ENCODE results near the gene PROZ.

Gene PROZ

DNA sequence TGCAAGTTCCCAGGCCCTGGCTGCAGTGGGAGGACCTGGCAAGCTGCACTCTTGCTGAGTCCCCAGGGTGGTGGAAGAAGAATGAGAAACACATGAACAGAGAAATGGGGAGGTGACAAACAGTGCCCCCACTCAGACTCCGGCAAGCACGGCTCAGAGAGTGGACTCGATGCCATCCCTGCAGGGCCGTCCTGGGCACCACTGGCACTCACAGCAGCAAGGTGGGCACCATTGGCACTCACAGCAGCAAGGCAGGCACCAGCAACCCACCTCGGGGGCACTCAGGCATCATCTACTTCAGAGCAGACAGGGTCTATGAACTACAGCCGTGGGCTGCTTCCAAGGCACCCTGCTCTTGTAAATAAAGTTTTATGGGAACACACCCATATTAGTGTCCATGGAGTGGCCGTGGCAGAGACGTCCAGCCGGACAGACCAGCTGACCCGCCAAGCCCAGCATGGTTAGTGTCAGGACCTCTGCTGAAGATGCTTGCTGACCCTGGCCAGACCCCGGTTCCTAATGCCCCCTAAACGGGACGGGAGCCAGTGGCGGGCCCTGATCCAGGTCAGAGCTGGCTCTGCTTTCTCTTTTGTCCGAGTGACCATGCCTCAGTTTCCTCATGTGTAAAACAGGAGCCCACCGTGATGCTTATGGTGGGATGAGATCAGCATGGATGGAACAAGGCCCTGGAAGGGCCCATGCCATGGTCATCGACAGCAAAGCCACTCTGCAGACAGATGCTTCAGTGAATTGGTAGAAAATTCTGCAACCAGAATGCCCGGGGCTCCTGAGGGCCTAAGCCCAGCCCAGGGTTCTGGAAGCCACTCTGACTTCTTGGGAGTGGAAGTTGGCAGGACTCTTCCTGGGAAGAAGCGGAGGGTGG is 37.9 kb upstream of the PROZ start:
- DNase-seq = no peak

DNA sequence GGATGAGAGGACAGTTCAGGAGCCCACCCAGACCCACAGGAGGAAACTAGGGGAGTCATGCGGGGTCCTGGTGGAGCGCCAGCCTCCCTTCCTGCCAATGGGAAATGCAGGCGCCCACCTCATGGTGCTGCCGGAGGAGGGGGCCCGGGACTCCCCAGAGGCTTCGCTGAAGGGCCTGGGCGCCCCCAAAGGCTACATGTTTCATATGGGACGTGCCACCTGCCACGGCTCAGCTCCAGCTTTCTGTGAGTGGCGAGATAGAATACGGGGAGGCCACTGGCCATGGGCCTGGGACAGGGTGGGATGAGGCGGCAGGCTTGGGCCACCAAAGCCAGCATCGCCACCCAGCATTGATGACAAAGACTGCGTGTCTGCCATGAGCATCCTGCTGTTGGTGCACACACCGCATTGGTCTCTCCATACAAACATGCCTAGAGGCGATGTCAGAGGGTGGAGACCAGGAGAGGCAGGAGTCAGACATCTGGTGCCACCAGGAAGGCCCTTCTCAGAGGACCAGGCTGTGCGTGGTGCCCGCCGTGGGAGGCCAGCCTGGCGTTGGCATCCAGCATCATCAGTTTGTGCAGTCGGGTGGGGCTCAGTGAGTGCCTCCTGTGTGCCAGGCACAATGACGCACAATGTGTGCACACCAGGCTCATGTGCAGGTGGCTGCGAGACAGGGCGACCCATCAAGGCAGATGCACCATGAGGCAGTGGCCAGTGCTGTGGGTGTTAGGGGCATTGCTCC is 37.1 kb upstream of the PROZ start:
- DNase-seq = no peak

DNA sequence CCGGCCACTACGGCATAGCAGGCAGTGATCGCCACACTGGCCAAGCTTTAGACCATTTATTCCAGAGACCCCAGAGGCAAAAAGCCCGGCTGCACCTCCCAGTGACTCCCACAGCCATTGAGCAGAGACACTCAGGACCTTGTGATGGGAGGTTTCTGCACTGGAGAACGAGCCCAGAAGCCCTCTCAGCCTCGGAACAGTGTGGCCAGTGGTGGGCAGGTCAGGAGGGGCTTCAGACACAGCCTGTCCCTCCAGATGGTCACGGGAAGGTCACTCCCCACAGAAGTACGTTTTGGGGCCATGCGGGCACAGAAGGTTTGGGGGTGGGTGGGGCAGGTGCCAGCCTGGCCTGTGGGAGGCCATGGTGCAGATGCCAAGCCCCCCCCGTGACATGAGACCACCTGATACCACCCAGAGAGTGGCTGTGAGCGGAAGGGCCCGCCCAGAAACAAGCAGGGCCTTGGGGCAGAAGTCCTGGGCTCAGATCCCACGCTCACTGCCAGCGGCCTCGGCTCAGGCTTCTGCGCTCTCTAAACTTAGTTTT is 36.4 kb upstream of the PROZ start:
- DNase-seq = no peak

DNA sequence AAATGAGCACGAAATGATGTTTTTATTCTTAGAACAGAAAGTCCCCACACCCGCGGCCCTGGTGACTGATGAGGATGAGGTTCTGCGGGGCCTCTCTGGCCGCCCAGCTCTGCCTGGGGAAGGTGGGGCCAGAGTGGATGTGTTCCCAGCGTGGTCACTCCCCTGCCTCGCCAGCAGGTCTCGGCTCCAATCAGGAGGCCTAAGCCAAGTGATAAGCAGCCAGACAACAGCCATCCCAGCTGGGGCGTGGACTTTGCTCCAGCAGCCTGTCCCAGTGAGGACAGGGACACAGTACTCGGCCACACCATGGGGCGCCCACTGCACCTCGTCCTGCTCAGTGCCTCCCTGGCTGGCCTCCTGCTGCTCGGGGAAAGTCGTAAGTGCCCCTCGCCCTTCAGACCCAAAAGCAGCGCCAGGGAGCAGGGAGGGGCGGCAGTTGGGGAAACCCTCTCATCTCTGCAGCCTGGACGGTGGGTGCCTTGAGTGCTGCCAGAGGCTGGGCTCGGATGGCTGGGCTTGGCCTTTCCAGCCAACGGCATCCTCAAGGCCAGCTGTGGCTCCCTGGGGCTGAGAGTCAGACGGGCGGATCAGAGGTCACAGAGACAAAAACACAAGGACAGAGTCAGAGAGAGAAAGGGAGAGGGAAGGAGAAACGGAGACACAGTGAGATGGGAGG is 35.8 kb upstream of the PROZ start, which contains the start of gene F10:
TSS of gene F10 (plus strand) at position 250 of the 676 bp plus-strand sequence. CDS start at position 307, 57 bp downstream.
- DNase-seq = no peak

DNA sequence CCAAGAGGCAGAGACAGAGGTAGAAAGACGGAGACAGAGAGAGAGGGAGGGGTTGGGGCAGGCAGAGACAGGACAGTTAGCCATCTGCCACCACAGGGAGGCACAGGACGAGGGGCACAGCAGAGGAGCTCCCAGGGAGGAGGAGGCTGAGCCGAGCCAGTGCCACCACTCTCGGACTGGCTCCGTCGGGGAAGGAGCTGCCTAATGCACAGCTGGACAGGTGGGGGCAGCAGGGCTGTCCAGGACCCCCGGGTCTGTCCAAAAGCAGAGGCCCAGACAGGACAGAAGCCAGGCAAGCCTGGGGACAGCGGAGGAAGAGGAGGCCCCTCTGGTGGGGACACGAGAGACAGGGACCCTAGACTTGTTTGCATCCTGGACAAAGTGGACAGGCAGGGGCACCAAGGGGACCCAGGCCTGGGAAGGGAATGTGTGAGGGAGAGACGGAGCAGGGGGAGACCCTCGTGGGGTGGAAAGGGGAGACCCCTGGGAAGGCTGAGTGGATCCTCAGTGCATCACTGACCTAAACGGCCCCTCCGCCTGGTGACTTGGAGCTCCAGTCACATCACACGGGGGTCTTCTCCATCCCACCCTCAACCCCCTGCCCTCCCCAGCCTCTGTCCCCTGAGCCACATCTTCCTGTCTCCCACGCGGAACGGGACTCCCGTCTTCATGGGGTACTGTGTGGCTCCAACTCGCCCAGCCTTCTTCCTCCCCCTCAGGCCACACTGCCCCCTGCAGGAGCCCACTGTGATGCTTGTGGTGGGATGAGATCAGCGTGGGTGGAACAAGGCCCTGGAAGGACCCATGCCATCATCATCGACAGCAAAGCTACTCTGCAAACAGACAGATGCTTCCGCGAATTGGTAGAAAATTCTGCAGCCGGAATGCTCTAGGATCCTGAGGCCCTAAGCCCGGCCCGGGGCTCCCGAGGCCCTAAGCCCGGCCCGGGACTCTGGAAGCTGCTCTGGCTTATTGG is 34.9 kb upstream of the PROZ start:
- DNase-seq = no peak

DNA sequence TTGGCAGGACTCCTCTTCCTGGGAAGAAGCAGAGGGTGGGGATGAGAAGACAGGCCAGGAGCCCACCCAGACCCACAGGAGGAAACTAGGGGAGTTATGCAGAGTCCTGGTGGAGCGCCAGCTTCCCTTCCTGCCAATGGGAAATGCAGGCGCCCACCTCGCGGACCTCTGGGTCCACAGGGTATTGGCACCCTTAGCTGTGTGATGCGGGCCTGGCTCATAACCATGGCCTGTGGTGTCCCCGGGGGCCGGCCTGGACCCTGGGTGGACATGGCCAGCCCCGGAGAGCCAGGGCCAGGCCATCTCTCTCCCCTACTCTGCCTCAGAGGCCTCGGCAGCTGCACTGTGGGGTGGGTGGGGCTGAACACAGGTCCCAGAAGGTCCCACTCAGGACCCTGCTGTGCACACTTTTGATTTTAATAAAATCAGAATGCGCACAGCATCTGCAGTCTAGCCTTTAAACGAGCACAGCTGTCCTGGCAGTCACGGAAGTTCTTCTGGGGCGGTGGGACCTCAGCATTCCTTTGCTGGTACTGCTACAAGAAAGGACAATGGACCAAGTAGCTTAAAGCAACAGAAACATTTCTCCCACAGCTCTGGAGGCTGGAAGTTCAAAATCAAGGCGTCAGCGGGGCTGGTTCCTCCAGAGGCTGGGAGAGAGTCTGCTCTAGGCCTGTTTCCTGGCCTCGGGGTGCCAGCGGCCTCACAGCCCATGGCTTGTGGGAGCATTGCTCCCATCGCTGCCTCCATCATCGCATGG is 34.1 kb upstream of the PROZ start:
- DNase-seq = no peak

DNA sequence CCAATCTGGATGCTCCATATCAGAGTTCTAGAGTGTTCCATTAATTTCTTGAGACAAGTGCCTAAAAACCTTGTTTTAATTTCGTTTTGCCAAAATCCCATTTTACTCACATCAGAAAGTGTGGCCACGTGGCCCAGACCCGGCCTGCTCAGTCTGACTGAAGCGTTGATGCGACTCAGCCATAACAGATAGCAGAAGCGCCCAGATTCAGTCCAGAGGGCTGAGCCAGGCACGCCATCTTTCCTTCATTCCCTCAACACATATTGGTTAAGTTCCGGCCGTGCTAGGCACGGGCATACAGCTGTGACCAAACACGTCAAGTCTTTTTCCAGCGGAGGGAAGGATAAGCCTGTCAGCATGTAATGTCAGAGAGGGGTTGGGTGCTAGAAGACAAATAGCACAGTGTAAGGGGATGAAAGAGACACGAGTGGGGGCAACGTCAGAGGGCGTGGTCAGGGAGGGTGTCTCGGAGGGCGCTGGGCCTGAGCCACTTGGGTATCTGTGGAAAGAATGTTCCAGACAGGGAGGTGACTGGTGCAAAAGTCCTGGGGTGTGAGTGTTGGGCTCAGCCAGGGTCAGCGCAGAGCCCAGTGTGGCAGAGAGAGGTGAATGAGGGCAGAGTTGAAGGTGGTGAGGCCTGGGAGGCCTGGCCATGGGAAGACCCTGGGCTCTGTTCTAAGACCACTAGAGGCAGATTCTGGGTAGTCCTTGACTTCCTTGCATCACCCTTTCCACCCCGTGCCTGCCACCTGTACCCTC is 32.8 kb upstream of the PROZ start:
- DNase-seq = no peak

DNA sequence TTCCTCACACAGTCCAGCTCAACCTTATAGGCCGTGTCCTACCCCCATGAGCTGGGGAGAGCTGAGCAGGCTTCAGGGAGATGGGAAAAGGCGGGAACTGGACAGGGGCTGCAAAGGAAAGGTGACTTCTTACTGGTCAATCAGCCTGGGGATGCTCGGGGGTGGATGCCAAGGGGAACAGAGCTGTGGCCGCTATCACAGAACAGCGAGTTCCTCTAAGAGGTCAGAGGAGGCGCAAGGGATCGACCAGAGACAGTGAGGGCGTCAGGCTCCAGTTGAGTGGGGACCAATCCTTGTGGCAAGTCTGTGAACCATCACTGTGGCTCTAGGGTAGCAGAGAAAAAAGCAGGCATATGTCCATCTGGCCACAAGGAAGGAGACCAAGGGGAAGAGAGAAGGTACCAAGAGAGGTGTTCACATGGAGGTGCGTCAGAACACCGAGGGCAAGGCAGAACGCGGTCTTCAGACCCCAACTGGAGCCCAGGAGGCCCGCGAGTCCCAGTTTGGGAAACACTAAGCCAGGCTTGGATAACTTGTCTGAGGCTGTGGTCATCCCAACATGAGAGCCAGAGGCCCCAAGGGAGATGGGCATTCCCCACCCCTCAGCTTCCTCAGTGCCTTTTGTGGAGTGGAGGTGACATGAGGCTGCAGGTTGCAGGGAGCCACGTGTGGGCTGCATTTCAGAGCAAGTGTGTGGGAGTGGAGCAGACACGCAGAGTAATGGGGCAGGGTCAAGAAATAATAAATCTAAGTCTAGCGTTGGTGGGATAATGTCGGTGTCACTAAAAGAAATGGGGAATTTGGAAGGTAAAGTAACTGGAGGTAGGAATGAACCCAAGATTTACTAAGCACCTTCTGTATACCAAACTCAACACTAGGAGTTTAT is 31.9 kb upstream of the PROZ start:
- no peak for DNase-seq

DNA sequence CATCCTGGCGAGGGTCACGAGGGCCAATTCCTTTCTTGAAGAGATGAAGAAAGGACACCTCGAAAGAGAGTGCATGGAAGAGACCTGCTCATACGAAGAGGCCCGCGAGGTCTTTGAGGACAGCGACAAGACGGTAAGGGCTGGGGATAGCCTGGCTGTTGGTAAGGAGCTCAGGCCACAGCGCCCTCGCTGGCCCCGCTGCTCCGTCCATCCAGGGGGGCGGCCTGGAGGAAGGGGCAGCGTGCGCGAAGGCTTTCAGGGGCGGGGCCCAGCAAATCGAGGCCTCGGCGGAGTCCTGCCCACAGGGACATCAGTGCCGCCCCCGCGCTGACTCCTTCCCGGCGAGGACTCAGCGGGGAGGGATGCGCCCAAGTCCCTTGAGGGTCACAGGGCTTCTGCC is 29.0 kb upstream of the PROZ start:
- no peak for DNase-seq

DNA sequence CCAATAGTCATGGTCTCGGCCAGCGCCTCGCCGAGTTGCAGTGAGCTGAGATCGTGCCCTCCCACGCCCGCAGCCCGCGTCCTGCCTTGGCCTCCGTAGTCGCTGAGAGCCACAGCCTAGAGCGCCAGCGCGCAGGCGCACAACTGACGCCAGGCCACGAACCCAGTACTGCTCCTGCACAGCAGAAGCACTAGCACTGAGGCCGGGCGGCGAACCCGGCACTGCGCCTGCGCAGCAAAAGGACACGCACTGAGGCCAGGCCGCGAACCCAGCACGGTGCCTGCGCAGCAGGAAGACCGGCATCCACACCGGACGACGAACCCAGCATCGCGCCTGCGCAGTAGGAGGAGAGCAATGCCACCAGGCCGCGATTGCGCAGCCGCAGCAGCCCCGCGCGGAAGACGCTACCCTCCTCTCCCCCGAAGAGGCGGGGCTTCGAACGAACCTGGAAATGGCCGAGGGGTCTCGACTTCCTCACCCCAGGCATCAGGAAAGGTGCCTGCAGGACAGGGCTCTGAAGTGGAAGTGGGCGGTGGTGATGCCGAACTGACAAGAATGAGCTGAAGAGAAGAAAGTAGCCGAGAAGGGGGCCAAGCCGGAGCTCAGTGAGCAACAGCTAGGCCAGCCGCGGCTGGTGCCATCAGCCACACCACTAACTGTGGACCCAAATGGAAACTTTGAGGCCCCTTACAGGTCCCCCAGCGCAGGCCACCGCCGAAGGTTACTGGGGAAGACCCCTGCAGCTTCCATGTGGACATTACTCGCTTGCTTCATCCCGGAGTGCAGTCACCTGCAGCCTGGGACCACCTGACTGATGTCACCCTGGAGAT is 28.3 kb upstream of the PROZ start:
- peak in 1 of 4 experiments; percentile 48 for DNase-seq

DNA sequence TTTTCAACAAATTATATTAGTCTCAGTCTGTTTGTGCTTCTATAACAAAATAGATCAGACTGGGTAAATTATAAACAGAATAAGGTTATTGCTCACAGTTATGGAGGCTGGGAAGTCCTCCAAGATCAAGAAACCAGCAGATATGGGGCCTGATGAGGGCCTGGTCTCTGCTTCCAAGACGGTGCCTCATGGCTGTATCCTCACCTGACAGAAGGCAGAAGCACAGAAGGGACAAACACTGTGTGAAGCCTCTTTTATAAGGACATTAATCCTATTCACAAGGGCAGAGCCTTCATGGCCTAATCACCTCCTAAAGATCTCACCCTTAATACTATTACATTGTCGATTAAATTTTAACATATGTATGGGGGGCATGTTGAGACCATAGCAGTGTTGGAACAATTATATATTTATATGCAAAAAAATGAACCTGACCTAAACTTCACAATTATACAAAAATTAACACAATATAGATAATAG is 23.1 kb upstream of the PROZ start:
- no peak for DNase-seq

DNA sequence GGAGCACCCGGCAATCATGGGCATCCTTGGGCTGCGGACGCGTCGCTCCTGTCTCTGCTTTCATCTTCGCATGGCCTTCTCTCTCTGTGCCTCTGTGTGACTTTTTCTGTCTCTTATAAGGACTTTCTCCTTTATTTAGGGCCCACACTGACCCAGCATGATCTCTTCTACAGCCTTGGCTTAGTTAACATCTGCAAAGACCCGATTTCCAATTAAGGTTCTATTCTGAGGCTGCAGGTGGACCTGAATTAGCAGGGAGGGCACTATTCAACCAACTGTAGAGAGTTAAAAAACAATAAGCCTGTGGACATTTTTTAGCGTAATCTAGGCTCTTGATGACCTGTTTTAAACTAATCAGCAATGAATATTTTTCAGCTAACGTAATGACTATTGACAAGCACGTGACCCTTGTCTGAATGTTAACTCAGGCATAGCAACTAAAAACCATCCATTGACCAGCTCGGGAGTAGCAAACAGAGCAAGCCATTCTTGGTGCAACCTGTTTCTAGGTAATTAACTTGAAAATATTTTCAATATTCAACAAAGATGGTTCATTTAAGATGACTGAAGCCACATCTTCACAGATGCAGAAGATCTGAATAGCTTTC is 20.7 kb upstream of the PROZ start:
- no peak for DNase-seq

DNA sequence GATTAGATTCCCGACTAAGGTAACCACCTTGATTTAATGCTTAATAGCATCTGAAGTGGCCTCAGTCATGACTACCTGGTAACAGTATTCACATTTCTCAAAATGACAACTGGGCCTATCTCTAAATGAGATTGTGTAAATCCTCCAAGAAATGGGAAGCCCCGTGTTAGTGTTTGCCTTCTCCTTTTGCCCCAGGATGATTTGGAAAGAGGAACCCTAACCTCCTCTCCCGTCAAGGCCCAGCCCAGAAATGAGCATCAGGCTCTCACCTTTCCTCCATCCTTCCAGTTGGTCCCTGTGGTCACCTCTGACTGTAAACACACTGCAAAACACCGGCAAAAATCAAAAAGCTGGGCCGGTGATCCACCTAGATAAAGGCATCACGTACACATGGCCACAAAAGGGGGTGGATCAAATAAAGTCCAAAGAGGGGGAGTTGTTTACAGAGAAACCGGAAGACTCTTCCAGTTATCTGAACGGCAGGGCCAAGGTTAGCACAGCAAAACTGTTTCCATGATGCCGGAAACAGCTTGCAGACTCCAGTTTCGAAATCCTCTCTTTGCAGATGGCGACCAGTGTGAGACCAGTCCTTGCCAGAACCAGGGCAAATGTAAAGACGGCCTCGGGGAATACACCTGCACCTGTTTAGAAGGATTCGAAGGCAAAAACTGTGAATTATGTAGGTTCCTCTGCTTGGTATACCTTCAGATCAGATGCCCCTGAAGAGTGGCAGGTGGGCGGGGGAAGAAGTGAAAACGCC is 19.5 kb upstream of the PROZ start:
- DNase-seq = peak in 3 of 4 experiments; percentile 16 to 41 (median 32)

DNA sequence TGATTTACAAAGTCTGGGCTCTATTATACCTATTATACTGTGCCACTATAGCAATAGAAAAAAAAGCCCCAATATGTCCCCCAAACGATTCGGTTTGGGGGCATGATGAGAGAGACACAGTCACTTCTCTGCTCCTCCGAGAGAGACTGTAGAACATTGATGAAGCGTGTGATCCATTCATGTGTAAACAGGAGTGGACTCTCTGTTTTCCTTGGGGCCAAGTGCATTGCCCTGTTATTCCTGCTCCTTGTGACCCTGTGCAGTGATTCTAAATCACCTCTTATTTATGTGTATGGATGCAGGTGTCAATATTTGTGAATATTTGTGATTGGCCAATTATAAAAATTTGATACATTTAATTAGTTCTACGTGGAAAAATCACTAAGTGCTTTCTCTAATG is 18.9 kb upstream of the PROZ start:
- DNase-seq = no peak

DNA sequence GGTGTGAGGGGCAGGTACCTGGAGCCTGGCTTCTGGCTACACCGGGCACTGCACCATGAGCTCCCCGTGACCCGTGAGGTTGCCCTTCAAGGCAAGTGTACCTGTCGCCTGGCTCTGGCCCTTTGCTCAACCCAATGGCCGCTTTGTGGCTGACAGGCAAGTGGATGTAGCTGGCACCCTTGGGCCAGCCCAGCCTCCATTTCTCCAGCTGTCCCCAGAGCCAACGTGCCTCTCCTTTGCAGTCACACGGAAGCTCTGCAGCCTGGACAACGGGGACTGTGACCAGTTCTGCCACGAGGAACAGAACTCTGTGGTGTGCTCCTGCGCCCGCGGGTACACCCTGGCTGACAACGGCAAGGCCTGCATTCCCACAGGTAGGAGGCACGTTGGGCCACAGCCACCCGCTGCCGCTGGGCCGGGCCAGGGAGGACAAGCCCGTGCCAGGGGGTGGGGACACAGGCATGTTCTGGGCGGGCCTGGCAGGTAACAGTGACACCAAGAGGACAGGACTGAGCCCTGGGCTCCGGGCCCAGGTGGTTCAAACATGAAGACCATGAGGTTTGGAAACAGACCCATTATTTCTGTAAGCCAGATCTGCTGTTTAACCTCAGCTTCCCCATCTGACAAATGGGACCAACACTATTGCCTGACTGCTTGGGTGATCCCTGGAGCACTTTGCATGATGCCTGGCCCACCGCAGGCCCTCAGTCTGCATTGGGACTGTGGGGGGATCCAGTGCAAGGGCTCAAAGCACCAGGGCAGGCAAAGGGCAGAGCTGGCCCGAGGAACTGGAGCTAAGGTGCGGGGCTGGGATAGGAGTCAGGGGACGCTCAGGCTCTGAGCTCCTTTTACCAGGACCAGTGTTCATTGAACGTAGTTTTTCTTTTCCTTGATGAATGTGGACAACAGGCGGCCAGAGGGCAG is 17.5 kb upstream of the PROZ start:
- DNase-seq = no peak

DNA sequence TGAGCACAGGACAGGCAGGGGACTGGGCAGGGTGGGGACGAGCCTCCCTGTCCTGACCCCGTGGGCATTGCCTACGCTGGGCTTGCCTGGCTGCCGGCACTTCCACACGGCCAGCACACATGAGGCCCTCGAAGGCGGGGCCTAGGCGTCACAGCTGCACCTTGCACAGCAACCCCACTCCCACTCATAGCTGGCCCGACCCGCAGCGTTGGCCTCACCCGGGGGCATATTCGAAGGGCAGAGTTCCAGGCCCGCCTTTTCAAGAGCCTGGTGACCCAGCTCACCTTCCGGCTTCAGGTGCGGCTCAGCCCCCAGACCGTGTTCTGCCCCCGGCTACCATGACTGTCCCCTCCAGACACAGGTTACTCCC is 16.9 kb upstream of the PROZ start:
- DNase-seq = no peak
